ENCODE measurements around the gene PRKCA. TPM values are rescaled to one million over a fixed set of nuclear protein-coding genes. Genes with fewer than 3 reads are reported as not detected.
"Not testable (repeated sequence)": the region's sequence is repeated elsewhere in the genome, so short reads cannot be mapped to it uniquely, and the experiment has no call there.

PRKCA gene
- total RNA-seq, 2 donors from 2014 or later = 84.9 to 93.9 TPM

DNA sequence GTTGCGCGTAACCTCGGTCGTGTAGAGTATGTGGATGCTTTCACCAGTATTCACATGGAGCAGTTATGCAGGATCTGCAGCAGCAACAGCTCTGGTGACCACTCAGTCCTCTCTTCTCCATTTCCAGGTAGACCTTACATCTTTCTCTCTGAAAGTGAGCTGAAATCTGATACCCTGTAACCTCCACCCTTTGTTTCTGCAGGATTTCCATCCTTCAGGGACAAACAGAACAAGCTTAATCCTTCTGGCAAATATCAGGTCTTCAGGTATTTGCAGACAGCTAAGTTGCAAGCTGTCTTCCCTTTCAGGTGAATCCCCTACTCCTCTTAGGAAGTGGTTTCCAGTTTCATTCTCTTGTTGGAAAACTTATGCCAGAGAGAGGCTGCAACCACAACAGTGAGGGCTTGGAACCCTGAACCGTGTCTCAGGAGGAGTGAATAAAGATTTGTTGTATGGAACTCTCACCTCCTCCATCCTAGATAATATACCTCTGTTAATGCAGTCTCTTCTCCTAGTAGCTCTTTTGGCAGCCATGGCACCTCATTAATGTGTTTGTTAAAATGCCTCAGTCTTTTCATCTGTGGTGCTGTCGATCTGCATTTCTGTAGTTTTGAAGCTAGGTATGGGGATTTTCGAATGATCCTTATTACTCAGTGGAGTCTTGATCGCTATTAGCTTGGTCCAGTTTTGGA, 172.5 kb downstream of the PRKCA start:
- no peak overlapping the region for H3K4me3 Mint-ChIP-seq
- no peaks in the 10 kb centered on the region for H3K27me3 Mint-ChIP-seq
- no peaks in the 10 kb centered on the region for H3K9me3 ChIP-seq (ENCODE audit: control insufficient read depth, low read length, poor library complexity, severe bottlenecking)
- peaks cover 8% of the 10 kb centered on the region for H3K36me3 Mint-ChIP-seq (ENCODE audit: low read depth)
- no peak overlapping the region for H3K27ac Mint-ChIP-seq
- DNase-seq = no peak
- no peak for ATAC-seq
- peaks cover 17% of the 10 kb centered on the region for H3K4me1 Mint-ChIP-seq

GRCh38 chr17:66476014-66476413, 173.6 kb downstream of the PRKCA start:
- peaks cover 8% of the 10 kb centered on the region for H3K36me3 Mint-ChIP-seq (ENCODE audit: low read depth)
- H3K4me3 Mint-ChIP-seq = no peak overlapping the region
- H3K4me1 Mint-ChIP-seq = peaks cover 20% of the 10 kb centered on the region
- peak overlapping the region; percentile 29 for H3K27ac Mint-ChIP-seq
- no peaks in the 10 kb centered on the region for H3K9me3 ChIP-seq (ENCODE audit: control insufficient read depth, low read length, poor library complexity, severe bottlenecking)
- H3K27me3 Mint-ChIP-seq = no peaks in the 10 kb centered on the region
- no peak for ATAC-seq
- DNase-seq = no peak

DNA sequence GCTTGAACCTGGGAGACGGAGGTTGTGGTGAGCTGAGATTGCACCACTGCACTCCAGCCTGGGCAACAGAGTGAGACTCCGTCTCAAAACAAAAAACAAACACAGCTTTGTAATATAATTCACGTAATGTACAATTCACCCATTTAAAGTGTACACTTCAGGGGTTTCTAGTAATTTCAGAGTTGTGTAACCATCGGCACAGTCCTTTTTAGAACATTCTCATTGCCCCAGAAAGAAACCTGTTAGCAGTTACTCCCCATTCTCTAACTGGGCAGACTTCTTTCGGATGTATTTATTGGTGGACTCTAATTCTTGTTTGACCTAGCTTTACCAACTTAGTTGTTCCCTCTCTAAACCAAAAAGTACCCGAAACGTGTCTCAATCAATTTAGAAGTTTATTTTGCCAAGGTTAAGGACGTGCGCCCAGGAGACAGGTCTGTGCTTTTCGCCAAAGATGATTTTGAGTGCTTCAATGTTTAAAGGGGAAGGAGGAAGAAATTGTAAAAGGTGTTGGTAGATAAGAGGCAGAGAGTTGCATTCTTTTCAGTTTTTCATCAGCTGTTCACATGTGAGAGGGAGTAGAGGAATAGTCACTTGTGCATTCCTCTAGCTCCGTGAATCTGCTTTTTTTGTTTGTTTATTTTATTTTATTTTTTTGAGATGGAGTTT, 175.3 kb downstream of the PRKCA start:
- H3K9me3 ChIP-seq (ENCODE audit: control insufficient read depth, low read length, poor library complexity, severe bottlenecking) = no peaks in the 10 kb centered on the region
- Mint-ChIP-seq H3K36me3 (ENCODE audit: low read depth) (peaks cover 8% of the 10 kb centered on the region), H3K4me3 (no peak overlapping the region), H3K27ac (no peak overlapping the region), H3K27me3 (no peaks in the 10 kb centered on the region), H3K4me1 (peaks cover 16% of the 10 kb centered on the region)
- DNase-seq (no peak), ATAC-seq (no peak)

DNA sequence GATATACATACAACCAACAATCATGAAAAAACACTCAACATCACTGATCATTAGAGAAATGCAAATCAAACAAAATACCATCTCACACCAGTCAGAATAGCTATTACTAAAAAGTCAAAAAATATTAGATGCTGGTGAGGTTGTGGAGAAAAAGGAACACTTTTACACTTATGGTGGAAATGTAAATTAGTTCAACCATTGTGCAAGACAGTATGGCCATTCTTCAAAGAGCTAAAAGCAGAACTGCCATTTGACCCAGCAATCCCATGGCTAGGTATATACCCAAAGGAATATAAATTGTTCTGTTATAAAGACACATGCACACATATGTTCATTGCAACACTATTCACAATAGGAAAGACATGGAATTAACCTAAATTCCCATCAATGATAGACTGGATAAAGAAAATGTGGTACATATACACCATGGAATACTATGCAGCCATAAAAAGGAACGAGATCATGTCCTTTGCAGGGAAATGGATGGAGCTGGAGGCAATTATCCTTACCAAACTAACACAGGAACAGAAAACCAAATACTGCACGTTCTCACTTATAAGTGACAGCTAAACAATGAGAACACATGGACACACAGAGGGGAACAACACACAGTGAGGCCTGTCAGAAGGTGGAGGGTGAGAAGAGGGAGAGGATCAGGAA, 176.9 kb downstream of the PRKCA start:
- not testable (repeated sequence) for DNase-seq; H3K27ac Mint-ChIP-seq; ATAC-seq; H3K27me3 Mint-ChIP-seq; H3K4me3 Mint-ChIP-seq; H3K36me3 Mint-ChIP-seq (ENCODE audit: low read depth); H3K9me3 ChIP-seq (ENCODE audit: control insufficient read depth, low read length, poor library complexity, severe bottlenecking)
- H3K4me1 Mint-ChIP-seq = peaks cover 15% of the 10 kb centered on the region

DNA sequence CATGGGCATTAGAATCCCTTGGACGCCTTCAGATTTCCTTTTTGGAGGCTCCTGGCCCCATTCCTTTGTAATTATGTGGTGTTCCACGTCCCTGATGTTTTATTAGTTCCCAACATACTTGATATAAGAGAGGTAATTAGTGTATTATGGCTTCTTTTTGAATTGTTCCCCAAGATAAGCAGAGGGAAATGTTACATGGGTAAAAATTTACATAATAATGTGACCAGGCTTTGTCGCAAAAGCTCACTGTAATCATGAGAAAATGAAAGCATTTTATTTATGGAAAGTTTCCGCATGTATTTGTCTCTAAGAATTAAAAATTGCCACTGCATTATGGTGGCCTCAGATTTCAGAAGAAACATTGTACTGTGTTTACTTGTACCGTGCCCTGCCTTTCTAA, 177.8 kb downstream of the PRKCA start:
- H3K4me1 Mint-ChIP-seq = peaks cover 13% of the 10 kb centered on the region
- peak overlapping the region; percentile 19 for H3K4me3 Mint-ChIP-seq

DNA sequence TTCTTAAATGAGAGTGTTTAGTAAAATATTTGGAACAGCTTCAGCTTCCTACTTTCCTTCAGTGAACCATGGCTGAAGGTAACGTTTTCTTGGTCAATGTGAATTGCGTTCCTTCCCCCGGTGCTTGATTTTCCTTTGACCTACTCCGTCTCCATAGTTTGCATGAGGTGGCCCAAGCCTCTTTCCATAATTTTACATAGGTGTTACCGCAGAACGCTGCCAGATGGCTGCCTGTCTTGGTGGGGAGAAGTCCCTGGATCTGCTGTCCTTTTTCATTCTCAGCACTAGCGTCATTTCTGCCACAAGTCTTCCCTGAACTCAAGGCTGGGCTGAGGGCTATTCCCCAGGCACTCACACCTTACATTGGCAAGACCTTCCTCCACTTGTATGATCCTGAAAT, 178.4 kb downstream of the PRKCA start:
- Mint-ChIP-seq H3K4me1 (peaks cover 13% of the 10 kb centered on the region), H3K27me3 (no peaks in the 10 kb centered on the region), H3K4me3 (peak overlapping the region; percentile 19), H3K27ac (no peak overlapping the region), H3K36me3 (ENCODE audit: low read depth) (peaks cover 2% of the 10 kb centered on the region)
- ATAC-seq (no peak), DNase-seq (no peak)
- H3K9me3 ChIP-seq (ENCODE audit: control insufficient read depth, low read length, poor library complexity, severe bottlenecking) = no peaks in the 10 kb centered on the region

More for the DNA sequence above, 177.8 kb downstream of the PRKCA start:
- DNase-seq (no peak), ATAC-seq (no peak)
- Mint-ChIP-seq H3K27me3 (no peaks in the 10 kb centered on the region), H3K27ac (no peak overlapping the region), H3K36me3 (ENCODE audit: low read depth) (peaks cover 3% of the 10 kb centered on the region)
- H3K9me3 ChIP-seq (ENCODE audit: control insufficient read depth, low read length, poor library complexity, severe bottlenecking) = no peaks in the 10 kb centered on the region

GRCh38 chr17:66481271-66481670, 178.9 kb downstream of the PRKCA start:
- Mint-ChIP-seq H3K36me3 (ENCODE audit: low read depth) (peaks cover 2% of the 10 kb centered on the region), H3K4me3 (no peak overlapping the region), H3K27me3 (no peaks in the 10 kb centered on the region), H3K27ac (peak overlapping the region; percentile 4), H3K4me1 (peaks cover 13% of the 10 kb centered on the region)
- no peaks in the 10 kb centered on the region for H3K9me3 ChIP-seq (ENCODE audit: control insufficient read depth, low read length, poor library complexity, severe bottlenecking)
- ATAC-seq = no peak
- no peak for DNase-seq

DNA sequence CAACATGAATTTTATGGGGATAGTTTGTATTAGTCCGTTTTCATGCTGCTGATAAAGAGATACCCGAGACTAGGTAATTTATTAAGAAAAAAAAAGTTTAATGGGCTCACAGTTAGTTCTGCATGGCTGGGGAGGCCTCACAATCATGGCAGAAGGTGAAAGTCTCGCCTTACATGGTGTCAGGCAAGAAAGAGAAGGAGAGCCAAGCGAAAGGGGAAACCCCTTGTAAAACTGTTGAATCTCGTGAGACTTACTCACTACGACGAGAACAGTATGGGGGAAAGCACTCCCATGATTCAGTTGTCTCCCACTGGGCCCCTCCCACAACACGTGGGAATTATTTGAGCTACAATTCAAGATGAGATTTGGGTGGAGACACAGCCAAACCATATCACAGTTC, 181.5 kb downstream of the PRKCA start:
- DNase-seq = no peak
- Mint-ChIP-seq H3K36me3 (ENCODE audit: low read depth) (peaks cover 2% of the 10 kb centered on the region), H3K4me3 (no peak overlapping the region), H3K27ac (no peak overlapping the region), H3K27me3 (no peaks in the 10 kb centered on the region), H3K4me1 (peaks cover 23% of the 10 kb centered on the region)
- no peaks in the 10 kb centered on the region for H3K9me3 ChIP-seq (ENCODE audit: control insufficient read depth, low read length, poor library complexity, severe bottlenecking)
- ATAC-seq = no peak

DNA sequence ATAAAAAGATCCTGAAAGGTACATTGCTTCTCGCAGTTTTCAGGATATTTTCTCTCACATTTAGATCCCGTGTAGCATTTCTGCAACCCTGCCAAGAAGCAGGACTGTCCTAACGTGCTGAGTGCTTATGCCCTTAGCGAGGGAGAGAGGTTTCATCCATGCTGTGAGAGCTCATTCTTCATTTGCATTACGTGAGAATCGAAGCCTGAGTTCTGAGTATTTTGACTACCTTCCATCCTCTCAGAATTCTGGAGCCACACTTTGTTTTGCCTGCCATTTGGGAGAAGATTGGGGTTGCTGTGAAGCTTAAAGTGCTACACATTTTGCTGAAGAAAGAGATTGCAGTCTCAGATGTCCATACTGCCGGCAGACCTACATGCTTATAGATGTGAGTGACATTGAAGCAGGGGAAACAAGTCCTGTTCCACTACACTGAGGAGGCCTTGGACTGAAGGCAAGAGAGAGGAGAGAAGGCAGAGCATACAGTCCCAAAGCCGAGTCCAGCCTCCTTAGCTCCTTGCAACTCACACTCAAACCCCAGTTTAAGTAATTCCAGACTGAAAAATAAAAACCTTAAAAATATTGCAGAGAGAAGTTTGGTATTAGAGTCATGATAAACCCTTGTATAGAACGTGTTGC, 183.0 kb downstream of the PRKCA start:
- no peak for DNase-seq
- Mint-ChIP-seq H3K4me3 (no peak overlapping the region), H3K27ac (no peak overlapping the region), H3K4me1 (peaks cover 23% of the 10 kb centered on the region), H3K27me3 (no peaks in the 10 kb centered on the region), H3K36me3 (ENCODE audit: low read depth) (no peaks in the 10 kb centered on the region)
- ATAC-seq = no peak
- H3K9me3 ChIP-seq (ENCODE audit: control insufficient read depth, low read length, poor library complexity, severe bottlenecking) = no peaks in the 10 kb centered on the region

DNA sequence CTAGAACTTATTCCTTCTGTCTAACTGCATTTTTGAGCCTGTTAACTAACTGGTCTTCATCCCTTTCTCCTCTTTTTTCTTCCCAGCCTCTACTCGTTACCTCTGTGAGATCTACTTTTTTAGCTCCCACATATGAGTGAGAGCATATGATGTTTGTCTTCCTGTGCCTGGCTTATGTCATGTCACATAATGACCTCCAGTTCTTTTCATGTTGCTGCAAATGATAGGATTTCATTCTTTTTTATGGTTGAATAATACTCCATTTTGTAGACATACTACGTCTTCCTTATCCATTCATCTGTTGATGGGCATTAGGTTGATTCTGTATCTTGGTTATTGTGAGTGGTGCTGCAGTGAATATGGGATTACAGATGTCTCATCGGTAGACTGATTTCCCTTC, 184.7 kb downstream of the PRKCA start:
- Mint-ChIP-seq H3K27ac (no peak overlapping the region), H3K27me3 (no peaks in the 10 kb centered on the region), H3K4me3 (no peak overlapping the region), H3K4me1 (peaks cover 32% of the 10 kb centered on the region), H3K36me3 (ENCODE audit: low read depth) (no peaks in the 10 kb centered on the region)
- H3K9me3 ChIP-seq (ENCODE audit: control insufficient read depth, low read length, poor library complexity, severe bottlenecking) = no peaks in the 10 kb centered on the region
- ATAC-seq (no peak), DNase-seq (no peak)

DNA sequence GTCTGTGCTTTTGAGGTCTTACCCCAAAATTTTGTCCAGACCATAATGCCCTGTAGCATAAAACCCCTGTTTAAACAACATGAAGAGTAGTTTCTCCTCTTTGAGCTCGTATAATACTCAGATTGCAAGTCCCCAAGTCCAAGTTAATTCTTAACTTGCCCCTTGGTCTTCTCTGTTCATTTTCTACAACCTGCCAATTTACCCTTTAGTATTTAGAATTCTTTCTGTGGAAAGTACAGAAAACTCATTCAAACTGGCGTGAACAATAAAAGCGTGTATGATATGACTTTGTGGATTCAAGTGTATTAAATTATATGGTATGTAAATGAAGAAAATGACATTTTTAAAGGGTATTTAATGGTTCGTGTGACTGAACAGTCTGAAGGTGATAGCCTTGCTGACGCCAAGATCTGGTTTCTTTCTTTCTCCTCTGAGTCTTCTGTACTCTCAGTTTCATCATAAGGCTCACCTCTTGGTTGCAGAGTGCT, 185.6 kb downstream of the PRKCA start:
- H3K4me3 Mint-ChIP-seq = no peak overlapping the region
- H3K9me3 ChIP-seq (ENCODE audit: control insufficient read depth, low read length, poor library complexity, severe bottlenecking) = no peaks in the 10 kb centered on the region
- ATAC-seq = no peak
- H3K36me3 Mint-ChIP-seq (ENCODE audit: low read depth) = no peaks in the 10 kb centered on the region
- no peak overlapping the region for H3K27ac Mint-ChIP-seq
- H3K27me3 Mint-ChIP-seq = no peaks in the 10 kb centered on the region
- no peak for DNase-seq
- peaks cover 37% of the 10 kb centered on the region for H3K4me1 Mint-ChIP-seq

GRCh38 chr17:66488864-66489263, 186.5 kb downstream of the PRKCA start:
- ATAC-seq = no peak
- no peaks in the 10 kb centered on the region for H3K9me3 ChIP-seq (ENCODE audit: control insufficient read depth, low read length, poor library complexity, severe bottlenecking)
- H3K4me3 Mint-ChIP-seq = no peak overlapping the region
- no peak for DNase-seq
- H3K36me3 Mint-ChIP-seq (ENCODE audit: low read depth) = no peaks in the 10 kb centered on the region
- peaks cover 41% of the 10 kb centered on the region for H3K4me1 Mint-ChIP-seq
- H3K27me3 Mint-ChIP-seq = no peaks in the 10 kb centered on the region
- peak overlapping the region; percentile 16 for H3K27ac Mint-ChIP-seq

DNA sequence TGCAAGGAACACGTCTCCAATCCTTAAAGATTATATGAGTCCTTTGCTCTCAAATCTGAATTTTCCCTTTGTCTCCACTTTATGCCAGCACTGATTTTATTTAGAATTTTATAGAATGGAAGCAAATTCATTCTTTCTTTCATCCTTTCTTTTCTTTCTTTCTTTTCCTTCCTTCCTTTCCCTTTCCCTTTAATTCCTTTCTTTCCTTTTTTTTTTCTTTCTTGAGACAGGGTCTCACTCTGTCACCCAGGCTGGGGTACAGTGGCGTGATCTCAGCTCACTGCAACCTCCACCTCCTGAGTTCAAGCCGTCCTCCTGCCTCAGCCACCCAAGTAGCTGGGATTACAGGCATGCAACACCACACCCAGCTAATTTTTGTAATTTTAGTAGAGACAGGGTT, 187.2 kb downstream of the PRKCA start:
- H3K4me3 Mint-ChIP-seq; H3K27me3 Mint-ChIP-seq; H3K36me3 Mint-ChIP-seq (ENCODE audit: low read depth); H3K9me3 ChIP-seq (ENCODE audit: control insufficient read depth, low read length, poor library complexity, severe bottlenecking); ATAC-seq; DNase-seq: not testable (repeated sequence)
- Mint-ChIP-seq H3K27ac (peak overlapping the region; percentile 16), H3K4me1 (peaks cover 45% of the 10 kb centered on the region)

All from T-helper 17 cell (primary cell).